ENCODE data around the gene CFAP54.
"Not testable (repeated sequence)": the region's sequence is repeated elsewhere in the genome, so short reads cannot be mapped to it uniquely, and the experiment has no call there.

Gene CFAP54

GRCh38 chr12:96669786-96670185 lies 180.4 kb downstream of the CFAP54 start:
- Histone ChIP-seq H3K9me2 (ENCODE audit: low read depth, low read length) (no peaks in the 10 kb centered on the region), H2AFZ (ENCODE audit: low read length) (no peak overlapping the region), H3K9ac (ENCODE audit: low read length) (no peak overlapping the region), H3F3A (ENCODE audit: insufficient read depth, low read length) (no peaks in the 10 kb centered on the region), H3K4me2 (ENCODE audit: low read length) (no peak overlapping the region), H3K27ac (ENCODE audit: low read depth, low read length, poor library complexity, severe bottlenecking) (no peak overlapping the region), H3K36me3 (ENCODE audit: insufficient read depth, low read length) (no peaks in the 10 kb centered on the region), H3K9me3 (ENCODE audit: low read length) (no peaks in the 10 kb centered on the region), H3K4me3 (ENCODE audit: low read depth, low read length, poor library complexity, severe bottlenecking) (no peak overlapping the region), H3K79me2 (ENCODE audit: insufficient read depth, low read length) (no peaks in the 10 kb centered on the region), H4K20me1 (ENCODE audit: insufficient read depth, low read length) (no peaks in the 10 kb centered on the region), H3K27me3 (ENCODE audit: insufficient read depth, low read length) (no peaks in the 10 kb centered on the region), H3K4me1 (ENCODE audit: insufficient read depth, low read length, severe bottlenecking) (no peaks in the 10 kb centered on the region)
- TF ChIP-seq EZH2 (IDR thresholded peaks at IDR 0.05; ENCODE audit: borderline replicate concordance, low read length), result no peak
- TF ChIP-seq CTCF (IDR thresholded peaks at IDR 0.05; ENCODE audit: low read length), result no peak

GRCh38 chr12:96670334-96670899 lies 181.0 kb downstream of the CFAP54 start:
- Histone ChIP-seq H3K79me2 (ENCODE audit: insufficient read depth, low read length) (no peaks in the 10 kb centered on the region), H3K9ac (ENCODE audit: low read length) (no peak overlapping the region), H3K36me3 (ENCODE audit: insufficient read depth, low read length) (no peaks in the 10 kb centered on the region), H3K9me3 (ENCODE audit: low read length) (no peaks in the 10 kb centered on the region), H3K27me3 (ENCODE audit: insufficient read depth, low read length) (no peaks in the 10 kb centered on the region), H2AFZ (ENCODE audit: low read length) (no peak overlapping the region), H3K27ac (ENCODE audit: low read depth, low read length, poor library complexity, severe bottlenecking) (no peak overlapping the region), H3K4me2 (ENCODE audit: low read length) (no peak overlapping the region), H3F3A (ENCODE audit: insufficient read depth, low read length) (no peaks in the 10 kb centered on the region), H3K9me2 (ENCODE audit: low read depth, low read length) (no peaks in the 10 kb centered on the region), H3K4me3 (ENCODE audit: low read depth, low read length, poor library complexity, severe bottlenecking) (no peak overlapping the region), H4K20me1 (ENCODE audit: insufficient read depth, low read length) (no peaks in the 10 kb centered on the region), H3K4me1 (ENCODE audit: insufficient read depth, low read length, severe bottlenecking) (no peaks in the 10 kb centered on the region)
- TF ChIP-seq EZH2 (IDR thresholded peaks at IDR 0.05; ENCODE audit: borderline replicate concordance, low read length) (no peak), CTCF (IDR thresholded peaks at IDR 0.05; ENCODE audit: low read length) (no peak)

GRCh38 chr12:96675519-96675918 lies 186.1 kb downstream of the CFAP54 start:
- not testable (repeated sequence) for H3F3A ChIP-seq (ENCODE audit: insufficient read depth, low read length); H3K4me2 ChIP-seq (ENCODE audit: low read length); H3K4me1 ChIP-seq (ENCODE audit: insufficient read depth, low read length, severe bottlenecking); H3K27me3 ChIP-seq (ENCODE audit: insufficient read depth, low read length); H3K9me2 ChIP-seq (ENCODE audit: low read depth, low read length); H3K9ac ChIP-seq (ENCODE audit: low read length); H4K20me1 ChIP-seq (ENCODE audit: insufficient read depth, low read length); H3K79me2 ChIP-seq (ENCODE audit: insufficient read depth, low read length); H3K9me3 ChIP-seq (ENCODE audit: low read length); H3K36me3 ChIP-seq (ENCODE audit: insufficient read depth, low read length); H3K27ac ChIP-seq (ENCODE audit: low read depth, low read length, poor library complexity, severe bottlenecking); H3K4me3 ChIP-seq (ENCODE audit: low read depth, low read length, poor library complexity, severe bottlenecking); H2AFZ ChIP-seq (ENCODE audit: low read length)

- no peak overlapping the region for H3K9ac ChIP-seq (ENCODE audit: low read length)
- no peaks in the 10 kb centered on the region for H4K20me1 ChIP-seq (ENCODE audit: insufficient read depth, low read length)
- H3K9me3 ChIP-seq (ENCODE audit: low read length), result no peaks in the 10 kb centered on the region
- H3K4me1 ChIP-seq (ENCODE audit: insufficient read depth, low read length, severe bottlenecking), result no peaks in the 10 kb centered on the region
- no peaks in the 10 kb centered on the region for H3K79me2 ChIP-seq (ENCODE audit: insufficient read depth, low read length)
- no peak overlapping the region for H3K4me3 ChIP-seq (ENCODE audit: low read depth, low read length, poor library complexity, severe bottlenecking)
- no peaks in the 10 kb centered on the region for H3K9me2 ChIP-seq (ENCODE audit: low read depth, low read length)
- no peak for TF ChIP-seq CTCF (IDR thresholded peaks at IDR 0.05; ENCODE audit: low read length)
- TF ChIP-seq EZH2 (IDR thresholded peaks at IDR 0.05; ENCODE audit: borderline replicate concordance, low read length), result no peak
- no peaks in the 10 kb centered on the region for H3K27me3 ChIP-seq (ENCODE audit: insufficient read depth, low read length)
- no peak overlapping the region for H3K27ac ChIP-seq (ENCODE audit: low read depth, low read length, poor library complexity, severe bottlenecking)
- H3K4me2 ChIP-seq (ENCODE audit: low read length), result no peak overlapping the region
- no peaks in the 10 kb centered on the region for H3F3A ChIP-seq (ENCODE audit: insufficient read depth, low read length)
- H2AFZ ChIP-seq (ENCODE audit: low read length), result no peak overlapping the region
- no peaks in the 10 kb centered on the region for H3K36me3 ChIP-seq (ENCODE audit: insufficient read depth, low read length)
These were observed 188.0 kb downstream of the CFAP54 start for GRCh38 chr12:96677363-96677762.

All from OCI-LY1 (cell line).